Measurements from ENCODE around the gene KBTBD12. TPM values are rescaled to one million over a fixed set of nuclear protein-coding genes. Genes with fewer than 3 reads are reported as not detected.

KBTBD12 gene
- total and polyA plus RNA-seq, 2 donors (not counting 3 experiments of a cell fraction or from before 2014, with no cell fraction given): not detected

GRCh38 chr3:128014548-128014947, 99.5 kb downstream of the KBTBD12 start:
- TF ChIP-seq EZH2 (IDR thresholded peaks at IDR 0.05; ENCODE audit: borderline replicate concordance, low read depth, low read length, severe bottlenecking) (no peak), CTCF (IDR thresholded peaks at IDR 0.05; ENCODE audit: extremely low read depth in 1 of 2, insufficient read depth in 1 of 2, low read depth in 1 of 2, low read length in 2 of 2) (no peak), MYC (IDR thresholded peaks at IDR 0.05; ENCODE audit: low read depth, low read length) (no peak), GATA2 (IDR thresholded peaks at IDR 0.05; ENCODE audit: insufficient read depth, insufficient read length, low read depth, low read length) (no peak), POLR2A (IDR thresholded peaks at IDR 0.05; ENCODE audit: low read depth, low read length) (no peak), POLR2AphosphoS5 (IDR thresholded peaks at IDR 0.05; ENCODE audit: insufficient read depth, low read depth, low read length) (no peak), FOS (IDR thresholded peaks at IDR 0.05; ENCODE audit: borderline replicate concordance, insufficient read depth, low read length) (no peak), MAX (IDR thresholded peaks at IDR 0.05; ENCODE audit: insufficient read depth, insufficient read length) (no peak), JUN (IDR thresholded peaks at IDR 0.05; ENCODE audit: borderline replicate concordance, insufficient read depth, insufficient read length, low read depth) (no peak)
- no peaks in the 10 kb centered on the region for H3K9me1 ChIP-seq (replicated peaks; ENCODE audit: control insufficient read depth, extremely low read depth, insufficient read depth, low read length)
- dilution Hi-C loops (cut with MboI; ENCODE audit: extremely low pct_ligation_motif_present, low sequenced_read_pairs): no loop called here
- H2AFZ ChIP-seq (ENCODE audit: low read depth, low read length): no peak overlapping the region
- no TSS peak for BruUV-seq (replicated peaks)
- ChIA-PET CTCF (no interaction called here), POLR2A (no interaction called here)
- H3K4me1 ChIP-seq (ENCODE audit: control insufficient read depth, extremely low read depth, insufficient read depth, low read length): no peaks in the 10 kb centered on the region
- H3K27ac ChIP-seq (ENCODE audit: insufficient read depth, low read depth, low read length): no peak overlapping the region
- DNase-seq (ENCODE audit: low read depth, low spot score): no peak
- H3K36me3 ChIP-seq (ENCODE audit: control insufficient read depth in 2 of 2, extremely low read depth in 1 of 2, insufficient read depth in 2 of 2, low read length in 2 of 2): no peaks in the 10 kb centered on the region
- no peak overlapping the region for H3K9ac ChIP-seq (replicated peaks; ENCODE audit: extremely low read depth, insufficient read depth, low read length)
- no peaks in the 10 kb centered on the region for H4K20me1 ChIP-seq (replicated peaks; ENCODE audit: control insufficient read depth, extremely low read depth, insufficient read depth, low read length)
- no peak overlapping the region for H3K4me3 ChIP-seq (replicated peaks in 1 of 3; ENCODE audit: insufficient read depth in 1 of 3, low read depth in 1 of 3, low read length in 3 of 3)
- intact Hi-C loops (cut with micrococcal nuclease): no loop called here
- H3K79me2 ChIP-seq (ENCODE audit: control insufficient read depth, insufficient read depth, low read length): no peaks in the 10 kb centered on the region
- H3K9me3 ChIP-seq (replicated peaks; ENCODE audit: control insufficient read depth, insufficient read depth, low read length): no peaks in the 10 kb centered on the region
- H3K27me3 ChIP-seq (ENCODE audit: control insufficient read depth in 2 of 2, insufficient read depth in 2 of 2, low read length in 2 of 2): peaks cover 0 to 5% of the 10 kb centered on the region in 2 experiments
- H3K4me2 ChIP-seq (ENCODE audit: insufficient read depth, low read length): no peak overlapping the region
- no peak for FAIRE-seq
